Neural cell (in vitro differentiated cells): ENCODE results near the gene MXD1. TPM values are rescaled to one million over a fixed set of nuclear protein-coding genes. Genes with fewer than 3 reads are reported as not detected.

ENCODE experiments used
- H2AFZ ChIP-seq: fragments of 200-600, 300-800 bp; sonication (generic), shearing (Covaris generic); 2 replicates; pipeline ENCODE4 v1.6.0; 2014; ENCODE audit warnings: low read depth, mild to moderate bottlenecking, antibody characterized with exemption, low read length, moderate library complexity
- H3F3A ChIP-seq: fragments of 200-600 bp; shearing (Covaris generic); 2 replicates; pipeline ENCODE4 v1.6.1; 2016; ENCODE audit warnings: mild to moderate bottlenecking, moderate library complexity, mixed read lengths, antibody characterized with exemption, low read length; ENCODE audit not compliant: insufficient read depth, poor library complexity, severe bottlenecking
- H3K27ac ChIP-seq: fragments of 200-600, 300-800 bp; sonication (generic), shearing (Covaris generic); 2 replicates; pipeline ENCODE4 v1.5.1; 2014; ENCODE audit warnings: mild to moderate bottlenecking, low read length, moderate library complexity
- H3K27me3 ChIP-seq: fragments of 300-800, 200-600 bp; sonication (generic), shearing (Covaris generic); 2 replicates; pipeline ENCODE4 v1.6.0; 2014; ENCODE audit warnings: mild to moderate bottlenecking, low read depth, low read length, moderate library complexity; ENCODE audit not compliant: insufficient read depth
- H3K36me3 ChIP-seq: fragments of 300-800, 200-600 bp; sonication (generic), shearing (Covaris generic); 2 replicates; pipeline ENCODE4 v1.5.1; 2014; ENCODE audit warnings: mild to moderate bottlenecking, antibody characterized with exemption, low read length, moderate library complexity; ENCODE audit not compliant: insufficient read depth
- H3K4me2 ChIP-seq: fragments of 300-800, 200-600 bp; sonication (generic), shearing (Covaris generic); 2 replicates; pipeline ENCODE4 v1.6.0; 2014; ENCODE audit warnings: mild to moderate bottlenecking, low read length
- H3K4me3 ChIP-seq: fragments of 300-800, 200-600 bp; sonication (generic), shearing (Covaris generic); 2 replicates; pipeline ENCODE4 v1.5.1; 2014; ENCODE audit warnings: mild to moderate bottlenecking, low read length, moderate library complexity
- H3K79me2 ChIP-seq: fragments of 200-600 bp; shearing (Covaris generic); replicated peaks from 2 replicates; pipeline ENCODE4 v1.6.0; 2014; ENCODE audit warnings: mild to moderate bottlenecking, low read length, moderate library complexity; ENCODE audit not compliant: insufficient read depth
- H3K9ac ChIP-seq: fragments of 300-800, 200-600 bp; sonication (generic), shearing (Covaris generic); 2 replicates; pipeline ENCODE4 v1.6.1; 2016; ENCODE audit warnings: mild to moderate bottlenecking, low read length, mixed read lengths
- H3K9me2 ChIP-seq: fragments of 200-600 bp; shearing (Covaris generic); 2 replicates; pipeline ENCODE4 v1.6.1; 2016; ENCODE audit warnings: mild to moderate bottlenecking, low read length, mixed read lengths; ENCODE audit not compliant: insufficient read depth
- H3K9me3 ChIP-seq: fragments of 200-600, 300-800 bp; sonication (generic), shearing (Covaris generic); 2 replicates; pipeline ENCODE4 v1.6.1; 2016; ENCODE audit warnings: mild to moderate bottlenecking, mixed run types, low read length, moderate library complexity, mixed read lengths
- H4K20me1 ChIP-seq: fragments of 200-600 bp; shearing (Covaris generic); 2 replicates; pipeline ENCODE4 v1.6.1; 2016; ENCODE audit warnings: mild to moderate bottlenecking, mixed run types; ENCODE audit not compliant: insufficient read depth
- EP300 ChIP-seq: fragments of 450-650 bp; conservative IDR thresholded peaks from 2 replicates; pipeline ENCODE4 v1.6.1; 2014; ENCODE audit warnings: antibody characterized with exemption, mild to moderate bottlenecking, moderate library complexity; ENCODE audit not compliant: poor library complexity, severe bottlenecking
- EZH2 ChIP-seq: fragments of 200-600, 300-800 bp; shearing (Covaris generic), sonication (generic); IDR thresholded peaks from 2 replicates; pipeline ENCODE4 v1.6.1; 2014; ENCODE audit warnings: antibody characterized with exemption, low read length, borderline replicate concordance, mild to moderate bottlenecking; ENCODE audit not compliant: insufficient read depth, poor library complexity, severe bottlenecking
- MXI1 ChIP-seq: fragments of 450-650 bp; conservative IDR thresholded peaks from 2 replicates; pipeline ENCODE4 v1.6.1; 2014; ENCODE audit warnings: antibody characterized with exemption, mild to moderate bottlenecking; ENCODE audit not compliant: poor library complexity, severe bottlenecking
- POLR2AphosphoS5 ChIP-seq: IDR thresholded peaks from 2 replicates; pipeline ENCODE4 v1.6.1; 2012
- RAD21 ChIP-seq: fragments of 450-650 bp; conservative IDR thresholded peaks from 2 replicates; pipeline ENCODE4 v1.6.1; 2014; ENCODE audit warnings: antibody characterized with exemption, mild to moderate bottlenecking, moderate library complexity
- SMC3 ChIP-seq: fragments of 450-650 bp; conservative IDR thresholded peaks from 2 replicates; pipeline ENCODE4 v1.6.1; 2014; ENCODE audit warnings: antibody characterized with exemption, mild to moderate bottlenecking, moderate library complexity; ENCODE audit not compliant: poor library complexity
- TAF1 ChIP-seq: IDR thresholded peaks from 2 replicates; pipeline ENCODE4 v1.6.1; 2012; ENCODE audit warnings: low read depth
- polyA plus RNA-seq: library from polyadenylated mRNA; depleted of rRNA; stranded (reverse); fragments of >200 nt; gene quantifications from 2 replicates; pipeline ENCODE4 v1.2.3, GENCODE V29; 2014
- TF ChIP-seq, protein P1 (sequence below): IDR thresholded peaks from 2 replicates; pipeline ENCODE4 v1.6.1; 2012; ENCODE audit warnings: borderline replicate concordance
- TF ChIP-seq, protein P2 (sequence below): fragments of 450-650 bp; IDR thresholded peaks from 2 replicates; pipeline ENCODE4 v1.5.1; 2014; ENCODE audit warnings: antibody characterized with exemption, mild to moderate bottlenecking, moderate library complexity; ENCODE audit not compliant: poor library complexity, severe bottlenecking

MXD1 gene
- polyA plus RNA-seq, 1 donor from 2014 or later, result 16.4 TPM

DNA sequence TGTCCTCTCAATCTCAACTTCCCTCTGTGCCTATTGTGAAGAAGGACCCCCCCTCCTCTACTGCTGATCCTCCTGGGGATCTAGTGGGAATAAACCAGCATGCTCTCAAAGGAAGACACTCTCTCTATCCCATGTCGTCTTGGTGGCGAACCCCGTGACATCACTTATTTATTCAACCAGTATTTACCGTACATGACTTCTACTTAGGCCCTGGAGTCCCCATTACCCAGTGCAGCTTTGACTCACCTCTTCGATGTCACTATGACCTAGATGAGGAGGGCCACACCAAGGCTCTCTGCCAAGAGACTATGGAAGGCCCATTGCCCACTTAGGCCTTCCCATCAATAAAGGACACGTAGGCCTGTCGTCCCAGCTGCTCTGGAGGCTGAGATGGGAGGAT lies 29.8 kb downstream of the MXD1 start:
- TF ChIP-seq, protein P1, sequence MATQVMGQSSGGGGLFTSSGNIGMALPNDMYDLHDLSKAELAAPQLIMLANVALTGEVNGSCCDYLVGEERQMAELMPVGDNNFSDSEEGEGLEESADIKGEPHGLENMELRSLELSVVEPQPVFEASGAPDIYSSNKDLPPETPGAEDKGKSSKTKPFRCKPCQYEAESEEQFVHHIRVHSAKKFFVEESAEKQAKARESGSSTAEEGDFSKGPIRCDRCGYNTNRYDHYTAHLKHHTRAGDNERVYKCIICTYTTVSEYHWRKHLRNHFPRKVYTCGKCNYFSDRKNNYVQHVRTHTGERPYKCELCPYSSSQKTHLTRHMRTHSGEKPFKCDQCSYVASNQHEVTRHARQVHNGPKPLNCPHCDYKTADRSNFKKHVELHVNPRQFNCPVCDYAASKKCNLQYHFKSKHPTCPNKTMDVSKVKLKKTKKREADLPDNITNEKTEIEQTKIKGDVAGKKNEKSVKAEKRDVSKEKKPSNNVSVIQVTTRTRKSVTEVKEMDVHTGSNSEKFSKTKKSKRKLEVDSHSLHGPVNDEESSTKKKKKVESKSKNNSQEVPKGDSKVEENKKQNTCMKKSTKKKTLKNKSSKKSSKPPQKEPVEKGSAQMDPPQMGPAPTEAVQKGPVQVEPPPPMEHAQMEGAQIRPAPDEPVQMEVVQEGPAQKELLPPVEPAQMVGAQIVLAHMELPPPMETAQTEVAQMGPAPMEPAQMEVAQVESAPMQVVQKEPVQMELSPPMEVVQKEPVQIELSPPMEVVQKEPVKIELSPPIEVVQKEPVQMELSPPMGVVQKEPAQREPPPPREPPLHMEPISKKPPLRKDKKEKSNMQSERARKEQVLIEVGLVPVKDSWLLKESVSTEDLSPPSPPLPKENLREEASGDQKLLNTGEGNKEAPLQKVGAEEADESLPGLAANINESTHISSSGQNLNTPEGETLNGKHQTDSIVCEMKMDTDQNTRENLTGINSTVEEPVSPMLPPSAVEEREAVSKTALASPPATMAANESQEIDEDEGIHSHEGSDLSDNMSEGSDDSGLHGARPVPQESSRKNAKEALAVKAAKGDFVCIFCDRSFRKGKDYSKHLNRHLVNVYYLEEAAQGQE, result no peak
- TF ChIP-seq MXI1 (no peak), EP300 (no peak), POLR2AphosphoS5 (no peak), EZH2 (no peak), SMC3 (no peak), RAD21 (no peak)
- TF ChIP-seq, protein P2, sequence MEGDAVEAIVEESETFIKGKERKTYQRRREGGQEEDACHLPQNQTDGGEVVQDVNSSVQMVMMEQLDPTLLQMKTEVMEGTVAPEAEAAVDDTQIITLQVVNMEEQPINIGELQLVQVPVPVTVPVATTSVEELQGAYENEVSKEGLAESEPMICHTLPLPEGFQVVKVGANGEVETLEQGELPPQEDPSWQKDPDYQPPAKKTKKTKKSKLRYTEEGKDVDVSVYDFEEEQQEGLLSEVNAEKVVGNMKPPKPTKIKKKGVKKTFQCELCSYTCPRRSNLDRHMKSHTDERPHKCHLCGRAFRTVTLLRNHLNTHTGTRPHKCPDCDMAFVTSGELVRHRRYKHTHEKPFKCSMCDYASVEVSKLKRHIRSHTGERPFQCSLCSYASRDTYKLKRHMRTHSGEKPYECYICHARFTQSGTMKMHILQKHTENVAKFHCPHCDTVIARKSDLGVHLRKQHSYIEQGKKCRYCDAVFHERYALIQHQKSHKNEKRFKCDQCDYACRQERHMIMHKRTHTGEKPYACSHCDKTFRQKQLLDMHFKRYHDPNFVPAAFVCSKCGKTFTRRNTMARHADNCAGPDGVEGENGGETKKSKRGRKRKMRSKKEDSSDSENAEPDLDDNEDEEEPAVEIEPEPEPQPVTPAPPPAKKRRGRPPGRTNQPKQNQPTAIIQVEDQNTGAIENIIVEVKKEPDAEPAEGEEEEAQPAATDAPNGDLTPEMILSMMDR, result no peak
- H3K4me2 ChIP-seq, result no peak overlapping the region
- H4K20me1 ChIP-seq, result no peaks in the 10 kb centered on the region
- no peak overlapping the region for H3K4me3 ChIP-seq
- H3K27ac ChIP-seq, result no peak overlapping the region
- H3K9ac ChIP-seq, result no peak overlapping the region
- no peaks in the 10 kb centered on the region for H3K27me3 ChIP-seq
- no peaks in the 10 kb centered on the region for H3K9me3 ChIP-seq
- no peaks in the 10 kb centered on the region for H3K9me2 ChIP-seq
- H3K36me3 ChIP-seq, result no peaks in the 10 kb centered on the region
- no peaks in the 10 kb centered on the region for H3F3A ChIP-seq
- H3K79me2 ChIP-seq, result no peaks in the 10 kb centered on the region
- H2AFZ ChIP-seq, result no peak overlapping the region

DNA sequence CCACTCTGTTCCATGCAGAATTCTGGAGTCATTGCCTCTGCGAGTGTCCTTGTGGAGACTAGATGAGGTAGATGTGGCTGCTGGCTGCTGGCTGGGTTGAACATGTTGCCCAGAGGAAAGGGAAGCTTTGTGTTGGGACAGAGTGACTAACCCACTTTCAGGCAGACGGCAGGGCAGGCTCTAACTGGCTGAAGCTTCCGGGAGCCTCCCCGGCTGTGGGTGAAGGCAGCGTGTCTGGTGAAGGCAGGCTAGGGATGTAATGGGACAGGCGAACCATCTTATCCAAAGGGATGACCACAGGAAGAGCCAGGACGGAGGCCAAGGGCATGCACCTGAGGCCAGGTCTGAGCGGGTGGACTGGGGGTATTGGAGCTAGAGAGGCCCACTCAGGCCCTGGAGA lies 30.5 kb downstream of the MXD1 start:
- no peak overlapping the region for H3K9ac ChIP-seq
- no peak overlapping the region for H2AFZ ChIP-seq
- H3K4me2 ChIP-seq, result no peak overlapping the region
- H3K27ac ChIP-seq, result no peak overlapping the region
- no peaks in the 10 kb centered on the region for H3K27me3 ChIP-seq
- no peaks in the 10 kb centered on the region for H3F3A ChIP-seq
- H3K79me2 ChIP-seq, result no peaks in the 10 kb centered on the region
- H3K9me2 ChIP-seq, result no peaks in the 10 kb centered on the region
- H4K20me1 ChIP-seq, result no peaks in the 10 kb centered on the region
- H3K36me3 ChIP-seq, result no peaks in the 10 kb centered on the region
- TF ChIP-seq EP300 (no peak), POLR2AphosphoS5 (no peak)
- H3K4me3 ChIP-seq, result no peak overlapping the region
- no peaks in the 10 kb centered on the region for H3K9me3 ChIP-seq

DNA sequence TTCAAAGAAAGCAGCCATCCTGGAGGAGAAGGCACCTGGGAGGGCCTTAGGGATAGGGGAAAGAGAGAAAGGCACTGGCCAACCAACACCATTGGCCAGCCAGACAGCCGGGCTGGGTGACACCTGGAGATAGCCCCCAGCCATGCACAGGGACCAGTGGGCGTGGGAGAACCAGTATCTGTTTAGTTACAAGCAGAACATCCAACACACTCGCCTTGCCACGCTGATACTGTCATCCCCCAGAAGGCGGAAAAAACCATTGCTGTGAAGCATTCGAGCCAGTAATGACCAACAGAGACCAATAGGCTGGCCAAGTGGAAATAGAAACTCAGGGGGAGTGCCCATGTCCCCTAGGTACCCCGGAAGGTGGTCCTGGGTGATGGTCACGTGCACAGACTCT lies 31.0 kb downstream of the MXD1 start:
- Histone ChIP-seq H3K9ac (no peak overlapping the region), H3K79me2 (no peaks in the 10 kb centered on the region), H3F3A (no peaks in the 10 kb centered on the region), H3K27me3 (no peaks in the 10 kb centered on the region), H3K27ac (no peak overlapping the region), H3K9me3 (no peaks in the 10 kb centered on the region), H2AFZ (no peak overlapping the region), H4K20me1 (no peaks in the 10 kb centered on the region), H3K9me2 (no peaks in the 10 kb centered on the region), H3K4me2 (no peak overlapping the region), H3K36me3 (no peaks in the 10 kb centered on the region), H3K4me3 (no peak overlapping the region)
- TF ChIP-seq, protein P2, result no peak
- TF ChIP-seq EZH2, result no peak
- TF ChIP-seq MXI1, result no peak
- TF ChIP-seq EP300, result no peak
- TF ChIP-seq RAD21, result no peak
- TF ChIP-seq SMC3, result no peak
- no peak for TF ChIP-seq POLR2AphosphoS5
- TF ChIP-seq, protein P1, result no peak
- no peak for TF ChIP-seq TAF1
